Stimulated activated memory B cell treated with anti-CD40 and anti-IgM and Interleukin-4, amounts not matched to agents 10 μg/mL and 1 μg/mL and 100 μg/mL, for 72 hours (primary cell): ENCODE data around the gene POU4F3.

ENCODE experiments used
- ATAC-seq: fragments of 150-1000 bp; cut with Tn5 transposase; 2 replicates; pipeline ENCODE4 v1.10.0; 2021
- H3K27ac Mint-ChIP-seq: one replicate; pipeline ENCODE4 v1.8.0; 2022; ENCODE audit warnings: mild to moderate bottlenecking, mixed read lengths
- H3K27me3 Mint-ChIP-seq: one replicate; pipeline ENCODE4 v1.8.0; 2022; ENCODE audit warnings: mixed read lengths
- H3K36me3 Mint-ChIP-seq: one replicate; pipeline ENCODE4 v1.8.0; 2022; ENCODE audit warnings: mixed read lengths
- H3K4me1 Mint-ChIP-seq: one replicate; pipeline ENCODE4 v1.8.0; 2022; ENCODE audit warnings: mixed read lengths
- H3K4me3 Mint-ChIP-seq: one replicate; pipeline ENCODE4 v1.8.0; 2022; ENCODE audit warnings: mild to moderate bottlenecking, moderate library complexity, mixed read lengths
- H3K9me3 Mint-ChIP-seq: one replicate; pipeline ENCODE4 v1.8.0; 2022; ENCODE audit warnings: mixed read lengths

The POU4F3 gene

DNA sequence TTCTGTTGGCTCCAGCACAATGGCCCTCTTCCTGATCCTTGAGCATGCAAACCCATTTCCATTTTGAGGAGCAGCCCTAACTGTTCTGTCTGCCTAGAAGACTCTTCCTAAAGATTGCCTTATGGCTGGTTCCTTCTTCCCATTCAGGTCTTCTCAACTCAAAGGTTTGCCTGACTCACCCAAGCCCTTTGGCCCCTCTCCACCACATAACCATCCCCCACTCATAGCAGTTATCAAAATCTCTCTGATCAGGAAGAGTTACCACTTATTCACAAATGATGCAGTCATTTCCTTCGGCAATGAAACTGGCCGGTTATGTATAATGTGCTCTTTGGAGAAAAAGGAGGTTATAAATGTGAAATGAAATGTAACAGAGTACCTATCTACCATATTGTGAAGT, 8.9 kb upstream of the POU4F3 start:
- Mint-ChIP-seq H3K36me3 (no peaks in the 10 kb centered on the region), H3K27ac (no peak overlapping the region), H3K4me3 (no peak overlapping the region), H3K9me3 (peaks cover 3% of the 10 kb centered on the region), H3K4me1 (no peaks in the 10 kb centered on the region), H3K27me3 (peaks cover 67% of the 10 kb centered on the region)
- ATAC-seq = no peak

DNA sequence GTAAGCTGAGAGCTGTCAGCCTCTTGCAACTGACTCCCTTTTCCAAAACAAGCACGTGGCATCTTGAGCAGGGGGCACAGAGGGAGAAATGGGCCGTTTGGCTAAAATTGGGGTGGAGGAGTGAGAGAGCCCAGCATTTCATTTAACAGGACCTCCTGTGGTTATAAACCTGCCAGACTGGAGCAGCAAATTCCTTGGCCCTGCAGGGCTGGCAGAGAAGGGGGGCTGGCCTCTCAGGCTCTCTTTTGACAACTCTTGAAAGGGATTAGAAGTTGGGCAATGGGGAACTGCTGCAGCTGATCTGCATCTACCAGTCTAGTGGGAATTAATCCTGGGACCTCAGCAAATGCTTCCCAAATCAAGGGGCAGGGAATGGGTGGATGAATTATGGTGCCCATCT, 7.2 kb upstream of the POU4F3 start:
- Mint-ChIP-seq H3K27me3 (peaks cover 75% of the 10 kb centered on the region), H3K36me3 (no peaks in the 10 kb centered on the region)

DNA sequence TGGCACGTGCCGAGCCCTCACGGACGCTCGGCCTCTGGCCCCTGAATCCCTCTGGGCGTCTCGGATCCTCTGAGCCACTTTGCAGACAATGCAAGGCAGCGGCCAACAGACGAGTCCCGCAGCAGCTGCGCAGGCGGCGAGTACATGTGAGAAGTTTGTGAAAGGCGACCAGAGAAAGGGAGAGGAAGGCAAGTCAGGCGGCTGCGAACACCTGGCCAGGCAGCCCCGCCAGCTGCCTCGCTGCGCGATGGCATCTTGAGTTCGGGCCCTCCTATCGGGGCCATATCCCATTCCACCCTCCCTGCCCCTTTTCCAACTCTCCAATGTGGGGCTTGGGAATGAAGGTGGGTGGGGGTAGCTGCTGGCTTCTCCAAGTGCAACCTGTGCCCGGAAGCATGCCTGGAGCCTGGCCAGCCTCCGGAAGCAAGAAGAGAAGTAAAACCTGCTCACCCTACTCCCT, 4.5 kb upstream of the POU4F3 start:
- Mint-ChIP-seq H3K36me3 (no peaks in the 10 kb centered on the region), H3K4me1 (peaks cover 14% of the 10 kb centered on the region), H3K27ac (no peak overlapping the region), H3K27me3 (peaks cover 86% of the 10 kb centered on the region), H3K4me3 (no peak overlapping the region), H3K9me3 (no peaks in the 10 kb centered on the region)
- no peak for ATAC-seq

More for the DNA sequence above, 7.2 kb upstream of the POU4F3 start:
- no peaks in the 10 kb centered on the region for H3K4me1 Mint-ChIP-seq
- peaks cover 3% of the 10 kb centered on the region for H3K9me3 Mint-ChIP-seq
- H3K27ac Mint-ChIP-seq = no peak overlapping the region
- no peak overlapping the region for H3K4me3 Mint-ChIP-seq
- no peak for ATAC-seq

DNA sequence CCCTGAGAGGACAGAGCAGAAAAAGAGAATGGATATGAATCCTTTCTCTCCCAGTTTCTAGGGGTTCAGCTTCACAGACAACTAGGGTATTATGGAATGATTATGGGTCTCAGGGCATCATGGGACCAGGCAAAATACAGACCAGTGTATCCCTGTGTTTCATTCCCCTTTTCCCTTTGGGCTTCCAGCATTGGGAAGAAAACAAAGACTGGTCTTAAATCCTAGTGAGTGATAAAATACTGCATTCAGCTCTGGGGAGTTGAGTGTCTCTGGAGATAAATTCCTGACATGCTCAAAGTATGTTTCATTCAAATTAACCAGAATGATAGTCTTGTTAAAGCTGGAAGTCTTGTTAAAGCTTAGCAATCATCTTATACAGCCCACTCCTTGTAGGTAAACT, 2.4 kb upstream of the POU4F3 start:
- no peak overlapping the region for H3K27ac Mint-ChIP-seq
- H3K27me3 Mint-ChIP-seq = peaks cover 89% of the 10 kb centered on the region
- no peaks in the 10 kb centered on the region for H3K36me3 Mint-ChIP-seq
- H3K4me1 Mint-ChIP-seq = peaks cover 14% of the 10 kb centered on the region
- no peak for ATAC-seq
- H3K4me3 Mint-ChIP-seq = no peak overlapping the region
- peaks cover 2% of the 10 kb centered on the region for H3K9me3 Mint-ChIP-seq

GRCh38 chr5:146337264-146337904, 1.3 kb upstream of the POU4F3 start:
- Mint-ChIP-seq H3K27me3 (peaks cover 97% of the 10 kb centered on the region), H3K4me1 (peaks cover 14% of the 10 kb centered on the region), H3K4me3 (no peak overlapping the region), H3K36me3 (no peaks in the 10 kb centered on the region), H3K9me3 (peaks cover 2% of the 10 kb centered on the region), H3K27ac (no peak overlapping the region)
- no peak for ATAC-seq

DNA sequence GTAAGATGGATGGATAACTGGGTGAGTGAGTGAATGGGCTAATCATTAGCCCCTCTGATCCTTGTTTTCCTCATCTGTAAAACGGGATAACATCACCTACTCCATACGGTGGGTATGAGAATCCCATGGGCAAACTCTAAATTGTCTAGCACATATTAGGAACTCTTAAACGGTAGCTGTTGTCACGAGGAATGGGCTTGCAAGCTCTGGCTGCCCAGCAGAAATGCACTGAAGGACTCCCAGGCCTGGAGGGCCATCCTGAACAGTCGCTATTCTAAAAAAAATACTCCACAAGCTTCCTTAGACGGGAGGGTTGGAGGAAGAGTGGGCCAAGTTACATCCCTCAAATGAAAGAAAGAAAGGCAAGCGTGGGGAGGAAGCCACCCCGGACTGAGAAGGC, 711 bp upstream of the POU4F3 start:
- no peaks in the 10 kb centered on the region for H3K36me3 Mint-ChIP-seq
- H3K27me3 Mint-ChIP-seq = peaks cover 100% of the 10 kb centered on the region
- no peak overlapping the region for H3K27ac Mint-ChIP-seq
- H3K4me1 Mint-ChIP-seq = peaks cover 14% of the 10 kb centered on the region
- peaks cover 2% of the 10 kb centered on the region for H3K9me3 Mint-ChIP-seq
- H3K4me3 Mint-ChIP-seq = no peak overlapping the region
- ATAC-seq = no peak

DNA sequence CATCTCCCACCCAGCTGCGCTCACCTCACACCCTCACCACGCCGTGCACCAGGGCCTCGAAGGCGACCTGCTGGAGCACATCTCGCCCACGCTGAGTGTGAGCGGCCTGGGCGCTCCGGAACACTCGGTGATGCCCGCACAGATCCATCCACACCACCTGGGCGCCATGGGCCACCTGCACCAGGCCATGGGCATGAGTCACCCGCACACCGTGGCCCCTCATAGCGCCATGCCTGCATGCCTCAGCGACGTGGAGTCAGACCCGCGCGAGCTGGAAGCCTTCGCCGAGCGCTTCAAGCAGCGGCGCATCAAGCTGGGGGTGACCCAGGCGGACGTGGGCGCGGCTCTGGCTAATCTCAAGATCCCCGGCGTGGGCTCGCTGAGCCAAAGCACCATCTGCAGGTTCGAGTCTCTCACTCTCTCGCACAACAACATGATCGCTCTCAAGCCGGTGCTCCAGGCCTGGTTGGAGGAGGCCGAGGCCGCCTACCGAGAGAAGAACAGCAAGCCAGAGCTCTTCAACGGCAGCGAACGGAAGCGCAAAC, 1.1 kb downstream of the POU4F3 start:
- Mint-ChIP-seq H3K27me3 (peaks cover 100% of the 10 kb centered on the region), H3K4me1 (peaks cover 22% of the 10 kb centered on the region), H3K9me3 (peaks cover 2% of the 10 kb centered on the region), H3K36me3 (no peaks in the 10 kb centered on the region), H3K27ac (no peak overlapping the region), H3K4me3 (no peak overlapping the region)
- no peak for ATAC-seq

- Mint-ChIP-seq H3K27ac (no peak overlapping the region), H3K27me3 (peaks cover 100% of the 10 kb centered on the region), H3K9me3 (peaks cover 2% of the 10 kb centered on the region), H3K4me3 (no peak overlapping the region), H3K36me3 (no peaks in the 10 kb centered on the region), H3K4me1 (peaks cover 29% of the 10 kb centered on the region)
- ATAC-seq = no peak
Observed at GRCh38 chr5:146340260-146341081, 1.8 kb downstream of the POU4F3 start.

- no peak overlapping the region for H3K27ac Mint-ChIP-seq
- H3K4me1 Mint-ChIP-seq = peaks cover 40% of the 10 kb centered on the region
- peaks cover 2% of the 10 kb centered on the region for H3K9me3 Mint-ChIP-seq
- ATAC-seq = no peak
- H3K36me3 Mint-ChIP-seq = no peaks in the 10 kb centered on the region
- no peak overlapping the region for H3K4me3 Mint-ChIP-seq
- H3K27me3 Mint-ChIP-seq = peaks cover 100% of the 10 kb centered on the region
Observed at GRCh38 chr5:146341854-146342253, 3.2 kb downstream of the POU4F3 start.

DNA sequence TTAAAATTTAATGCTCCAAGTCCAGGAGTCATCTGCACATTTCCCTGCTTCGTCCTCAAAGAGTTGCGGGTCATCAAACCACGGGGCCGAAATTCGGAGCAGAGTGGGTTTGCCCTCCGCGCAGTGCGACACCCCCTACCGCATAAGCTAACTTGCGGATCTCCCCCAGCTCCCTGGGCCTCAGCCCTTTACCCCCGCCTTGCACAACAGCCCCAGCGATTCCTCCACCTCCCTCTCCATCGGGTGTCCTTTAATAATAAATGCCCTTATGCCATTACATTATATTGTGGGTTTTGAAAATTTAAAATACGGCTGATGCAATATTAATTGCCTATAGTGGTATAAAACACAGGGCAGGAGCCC, 3.9 kb downstream of the POU4F3 start:
- peaks cover 97% of the 10 kb centered on the region for H3K27me3 Mint-ChIP-seq
- H3K36me3 Mint-ChIP-seq = no peaks in the 10 kb centered on the region

DNA sequence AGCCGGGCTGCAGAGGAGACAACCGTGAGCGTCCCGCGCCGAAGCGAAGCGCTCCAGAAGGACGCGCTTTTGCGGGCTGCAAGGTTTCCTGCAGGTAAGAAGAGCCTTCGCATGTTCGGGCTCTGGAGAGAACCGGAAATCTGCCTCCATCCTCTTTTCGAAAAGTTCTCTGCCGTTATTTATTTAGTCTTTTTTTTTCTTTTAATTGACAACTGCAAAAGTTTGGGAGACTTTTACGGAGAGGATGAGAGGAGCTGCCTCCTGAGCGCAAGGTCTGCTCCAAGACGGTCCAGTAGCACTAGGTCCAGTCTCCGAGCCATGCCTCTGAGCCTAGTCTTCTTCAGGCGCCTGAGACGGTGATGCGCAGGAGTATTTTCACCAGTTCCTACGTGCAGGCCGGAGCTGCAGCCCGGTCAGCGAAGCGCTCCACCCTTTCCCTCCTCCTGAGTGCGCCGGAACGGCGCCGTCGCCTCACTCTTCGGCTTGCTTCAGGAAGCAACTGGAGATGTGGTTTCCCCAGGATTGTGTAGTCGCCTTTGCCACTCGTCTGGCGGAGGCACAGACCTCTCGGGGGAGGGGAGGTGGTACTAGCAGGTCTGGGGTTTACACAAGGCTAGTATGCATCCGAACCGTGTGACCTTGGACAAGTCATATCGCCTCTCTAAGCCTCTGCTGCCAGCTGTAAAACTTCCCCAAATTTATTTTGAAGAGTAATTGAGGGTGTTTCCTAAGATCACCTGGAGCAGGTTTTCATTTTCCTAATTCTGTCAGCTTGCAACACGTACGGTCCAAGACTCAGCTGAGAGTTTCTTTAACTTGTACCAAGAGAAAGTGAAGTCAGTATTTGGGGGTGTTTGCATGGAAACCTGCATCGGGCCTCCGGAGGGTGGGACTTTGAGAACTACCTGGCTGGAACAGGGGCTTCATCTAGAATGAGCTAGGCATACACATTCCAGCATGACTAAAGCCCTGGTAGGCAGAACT, 4.5 kb downstream of the POU4F3 start:
- Mint-ChIP-seq H3K4me1 (peaks cover 28% of the 10 kb centered on the region), H3K9me3 (peaks cover 2% of the 10 kb centered on the region), H3K27me3 (peaks cover 95% of the 10 kb centered on the region), H3K36me3 (no peaks in the 10 kb centered on the region), H3K4me3 (no peak overlapping the region), H3K27ac (no peak overlapping the region)
- ATAC-seq = no peak

More for the DNA sequence above, 3.9 kb downstream of the POU4F3 start:
- no peak overlapping the region for H3K27ac Mint-ChIP-seq
- peaks cover 34% of the 10 kb centered on the region for H3K4me1 Mint-ChIP-seq
- no peak for ATAC-seq
- peaks cover 2% of the 10 kb centered on the region for H3K9me3 Mint-ChIP-seq
- no peak overlapping the region for H3K4me3 Mint-ChIP-seq

DNA sequence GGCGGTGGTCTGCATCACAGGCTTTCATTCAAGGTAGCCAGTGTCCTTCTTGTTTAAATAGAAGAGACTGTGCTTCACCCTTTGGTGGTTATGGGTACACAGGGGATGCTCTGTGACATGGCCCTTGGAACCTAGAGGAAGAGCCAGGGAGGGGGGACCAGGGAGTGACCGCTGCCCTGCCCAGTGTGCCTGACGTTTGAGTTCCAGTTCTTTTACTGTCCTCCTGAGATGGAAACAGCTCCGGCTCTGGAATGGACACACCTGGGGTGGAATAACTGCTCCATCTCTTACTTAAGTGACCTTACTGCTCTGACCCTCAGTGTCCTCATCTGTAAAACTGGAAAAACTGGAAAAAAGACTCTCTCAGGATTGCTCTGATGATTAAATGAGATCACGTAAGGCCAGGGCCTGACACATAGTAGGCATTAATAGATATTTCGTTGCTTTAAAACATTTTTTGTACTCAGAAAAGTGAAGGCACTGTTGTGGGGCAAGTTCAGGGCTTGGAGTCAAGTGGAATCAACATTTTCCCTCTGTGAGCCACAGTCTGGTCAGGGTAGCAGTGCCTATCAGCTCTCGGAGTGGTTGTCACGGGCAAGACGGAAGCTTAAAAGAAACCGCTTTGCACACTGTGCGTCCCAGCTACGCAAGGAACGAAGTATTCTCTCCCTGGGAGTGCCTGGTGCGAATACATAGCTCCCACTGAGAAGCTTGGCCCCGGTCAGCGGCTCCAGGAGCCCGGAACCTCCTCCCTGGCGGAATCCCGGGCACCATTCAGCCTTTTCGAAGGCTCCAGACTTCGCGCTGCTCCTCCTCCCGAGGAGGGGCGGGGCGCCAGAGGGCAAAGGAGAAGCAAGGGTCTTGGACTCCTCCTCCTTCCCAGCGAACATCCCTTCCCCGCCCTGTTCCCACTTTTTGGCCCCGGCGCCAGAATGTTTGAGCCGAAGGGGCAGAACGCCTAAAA, 5.8 kb downstream of the POU4F3 start:
- peaks cover 93% of the 10 kb centered on the region for H3K27me3 Mint-ChIP-seq
- H3K36me3 Mint-ChIP-seq = no peaks in the 10 kb centered on the region
- no peak for ATAC-seq
- H3K4me3 Mint-ChIP-seq = peak overlapping the region; percentile 38
- peaks cover 2% of the 10 kb centered on the region for H3K9me3 Mint-ChIP-seq
- no peak overlapping the region for H3K27ac Mint-ChIP-seq
- H3K4me1 Mint-ChIP-seq = peaks cover 26% of the 10 kb centered on the region

DNA sequence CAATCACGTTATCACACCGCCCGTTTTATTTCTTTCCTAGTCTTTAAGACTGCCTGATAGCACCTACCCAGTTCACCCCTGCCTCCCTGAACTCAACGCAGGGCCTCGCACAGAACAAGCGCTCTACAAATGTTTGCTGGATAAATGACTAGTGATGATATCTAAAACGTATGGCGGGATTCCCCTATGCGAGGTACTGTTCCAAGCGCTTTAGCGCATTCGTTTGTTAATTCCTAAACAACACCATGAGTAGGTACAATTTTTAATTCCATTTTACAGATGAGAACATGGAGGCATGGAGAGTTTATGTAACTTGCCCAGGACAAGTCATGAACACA, 6.6 kb downstream of the POU4F3 start:
- H3K27ac Mint-ChIP-seq = no peak overlapping the region
- H3K4me1 Mint-ChIP-seq = peaks cover 26% of the 10 kb centered on the region
- no peaks in the 10 kb centered on the region for H3K9me3 Mint-ChIP-seq
- H3K36me3 Mint-ChIP-seq = no peaks in the 10 kb centered on the region
- ATAC-seq = no peak
- peak overlapping the region; percentile 69 for H3K4me3 Mint-ChIP-seq
- peaks cover 86% of the 10 kb centered on the region for H3K27me3 Mint-ChIP-seq
